Mucosa of gallbladder (tissue), 1 donor: ENCODE measurements around the gene FXYD6. TPM values are rescaled to one million over a fixed set of nuclear protein-coding genes. Genes with fewer than 3 reads are reported as not detected.
A peak's percentile ranks its signal among the peaks of the same experiment; 100 is the strongest.
"Not testable (repeated sequence)": the region's sequence is repeated elsewhere in the genome, so short reads cannot be mapped to it uniquely, and the experiment has no call there.

Source experiments
- DNase-seq: peaks from one replicate; pipeline ENCODE4 v3.0.0-alpha.2; 2020; ENCODE audit warnings: low spot score
- total RNA-seq: library from RNA; stranded (reverse); gene quantifications from one replicate; pipeline ENCODE4 v1.2.1, GENCODE V29; 2021
- donor health status: DM: no; HTN: no; CAD: no.

The FXYD6 gene
- total RNA-seq, 1 donor from 2014 or later: 185 TPM

DNA sequence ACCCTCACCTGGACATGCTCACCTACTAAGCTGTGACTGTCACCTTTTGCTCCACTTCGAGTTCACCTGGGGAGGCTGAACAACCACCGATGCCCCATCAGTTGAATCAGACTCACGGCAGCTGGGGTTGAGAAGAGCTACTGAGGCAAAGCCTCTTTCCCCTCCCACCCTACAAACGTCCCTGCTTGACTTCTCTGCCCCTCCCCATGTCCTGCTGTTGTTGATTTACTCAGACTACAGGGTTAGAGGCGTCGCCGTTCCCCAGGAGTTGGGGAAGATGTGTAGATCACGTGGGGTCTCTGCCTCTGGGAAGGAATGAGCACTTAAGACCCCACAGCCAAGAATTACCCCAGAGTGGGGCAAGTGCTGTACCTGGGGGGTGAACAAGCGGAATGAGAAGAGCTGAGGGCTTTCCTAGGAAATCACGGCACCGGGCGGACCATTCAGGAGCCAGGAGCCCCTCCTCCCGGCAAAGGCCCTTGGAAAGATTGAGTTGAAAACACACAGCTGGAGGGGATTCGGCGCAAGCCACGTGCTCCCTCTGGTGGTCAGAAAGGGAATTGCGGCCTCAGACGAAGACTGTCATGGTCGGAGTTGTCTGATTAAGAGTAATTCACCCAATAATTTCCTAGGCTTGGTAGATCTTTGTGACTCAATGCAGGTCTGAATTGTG is 59.0 kb downstream of the FXYD6 start:
- peak; percentile 92 for DNase-seq

DNA sequence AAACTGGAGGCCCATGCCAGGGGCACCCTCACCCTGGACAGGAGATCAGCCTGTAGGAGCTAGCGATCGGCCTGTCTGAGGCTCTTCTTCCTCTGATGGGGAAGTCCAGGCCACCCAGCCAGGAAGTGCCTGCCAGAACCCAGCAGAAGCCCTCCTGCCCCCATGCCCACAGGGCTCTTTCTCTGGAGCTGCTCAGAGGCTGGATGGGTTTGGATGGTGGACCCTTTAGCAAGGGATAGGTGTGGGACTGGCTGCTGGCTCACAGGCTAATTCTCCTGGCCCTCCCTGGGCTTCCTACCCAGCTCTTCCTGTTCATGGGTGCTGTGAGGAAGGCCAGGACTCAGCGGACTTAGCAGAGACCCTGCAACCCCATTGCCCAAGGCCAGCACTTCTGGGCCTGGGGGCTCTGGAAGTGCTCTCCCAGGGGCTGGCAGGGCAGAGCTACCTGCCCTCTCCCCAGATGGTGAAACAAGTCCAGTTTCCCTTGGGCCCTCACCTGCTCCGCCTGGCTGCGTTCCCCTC is 59.6 kb downstream of the FXYD6 start:
- no peak for DNase-seq

DNA sequence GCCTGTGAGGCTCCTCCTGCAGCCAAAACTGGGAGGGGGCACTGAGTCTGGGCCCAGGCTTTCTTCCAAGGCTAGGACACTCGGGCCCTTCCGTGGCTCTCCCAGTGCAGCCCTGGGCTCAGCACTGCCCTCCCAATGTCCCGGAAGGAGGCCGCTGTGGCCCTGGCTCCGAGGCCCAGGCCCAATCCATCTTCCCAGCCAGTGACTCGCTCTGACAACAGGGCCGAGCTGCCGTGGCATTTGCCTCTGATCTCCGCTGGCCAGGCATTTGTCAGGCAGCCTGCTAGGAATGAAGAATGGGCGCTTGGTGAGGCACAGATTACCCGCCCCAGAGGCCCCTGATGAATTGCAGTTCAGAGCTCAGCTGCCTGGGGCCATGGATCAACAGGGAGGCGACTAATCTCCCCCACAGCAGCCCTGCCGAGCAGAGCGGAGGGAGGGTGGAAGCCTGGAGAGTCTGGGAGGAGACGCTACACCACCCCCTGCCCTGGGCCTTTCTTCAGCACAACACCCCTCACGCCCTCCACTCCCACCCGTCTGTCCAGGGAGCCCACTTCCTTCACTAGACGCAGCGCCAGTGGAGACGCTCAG is 60.2 kb downstream of the FXYD6 start:
- no peak for DNase-seq

DNA sequence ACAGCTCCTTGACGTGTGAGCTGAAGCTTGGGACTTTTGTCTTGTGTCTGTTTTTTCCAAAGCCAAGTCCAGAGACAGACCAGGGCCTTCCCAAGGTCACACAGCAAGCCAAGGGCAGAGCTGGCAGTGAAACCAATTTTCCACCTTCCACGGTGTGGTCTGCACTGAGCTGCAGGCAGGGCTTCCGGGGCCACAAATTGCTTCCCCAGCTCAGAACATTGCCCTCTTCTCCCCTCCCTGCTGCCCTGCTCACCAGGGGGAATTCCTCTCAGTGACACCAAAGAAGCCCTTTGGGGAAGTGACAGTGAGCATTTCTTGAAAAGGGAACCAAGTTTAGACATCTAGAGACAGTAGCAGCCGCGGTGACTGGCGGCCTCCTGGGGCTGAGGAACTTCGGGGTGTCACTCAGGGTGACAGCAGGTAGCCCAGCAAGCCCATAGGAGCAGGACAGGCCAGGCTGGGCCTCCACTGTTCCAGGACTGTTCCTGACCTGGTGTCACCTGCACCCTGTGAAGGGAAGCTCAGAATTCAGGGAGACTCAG is 61.1 kb downstream of the FXYD6 start:
- no peak for DNase-seq

DNA sequence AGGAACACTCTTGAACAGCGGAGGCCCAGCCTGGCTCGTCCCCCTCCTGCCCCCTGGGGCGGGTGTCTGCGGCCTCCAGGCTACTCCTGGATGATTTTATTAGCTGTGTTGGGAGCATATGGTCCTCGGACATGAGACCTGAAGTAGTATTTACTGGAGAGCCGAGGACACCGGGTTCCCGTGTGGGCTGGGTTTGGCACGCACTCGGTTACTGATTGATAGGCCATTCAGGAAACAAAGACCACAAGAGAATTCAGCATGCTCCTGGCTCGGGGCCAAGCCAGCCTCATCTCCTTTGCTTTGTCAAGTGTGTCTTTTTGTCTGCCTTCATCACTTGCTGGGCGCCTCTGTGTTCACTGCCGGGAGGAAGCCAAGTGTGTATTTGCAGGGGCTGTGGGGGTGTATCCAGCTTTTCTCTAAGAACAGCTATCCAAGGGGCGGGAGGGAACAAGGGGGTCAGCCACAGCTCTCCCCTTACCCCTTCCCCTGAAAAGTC is 61.6 kb downstream of the FXYD6 start:
- DNase-seq: peak; percentile 94

DNA sequence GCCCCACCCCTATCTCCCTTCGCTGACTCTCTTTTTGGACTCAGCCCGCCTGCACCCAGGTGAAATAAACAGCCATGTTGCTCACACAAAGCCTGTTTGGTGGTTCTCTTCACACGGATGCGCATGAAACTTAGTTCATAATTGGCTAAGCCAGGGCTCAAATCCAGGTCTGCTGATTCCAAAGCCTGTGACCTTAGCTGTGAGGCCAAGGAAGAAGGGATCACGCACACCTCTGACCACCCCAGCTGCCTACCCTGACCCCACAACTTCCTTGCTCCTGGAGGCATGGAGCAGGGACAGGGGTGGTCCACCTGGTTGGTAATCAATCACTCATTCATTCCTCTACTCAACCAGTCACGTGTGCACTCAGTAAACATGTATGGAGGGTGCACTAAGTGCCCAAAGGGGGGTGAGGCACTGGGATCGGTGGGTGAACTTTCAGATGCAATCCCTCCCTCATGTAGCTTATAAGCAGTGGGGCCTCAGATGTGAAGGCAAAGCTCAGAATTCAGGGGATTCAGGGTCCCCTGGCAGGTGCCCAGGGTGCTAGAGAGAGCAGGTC is 62.2 kb downstream of the FXYD6 start:
- DNase-seq: peak; percentile 79

DNA sequence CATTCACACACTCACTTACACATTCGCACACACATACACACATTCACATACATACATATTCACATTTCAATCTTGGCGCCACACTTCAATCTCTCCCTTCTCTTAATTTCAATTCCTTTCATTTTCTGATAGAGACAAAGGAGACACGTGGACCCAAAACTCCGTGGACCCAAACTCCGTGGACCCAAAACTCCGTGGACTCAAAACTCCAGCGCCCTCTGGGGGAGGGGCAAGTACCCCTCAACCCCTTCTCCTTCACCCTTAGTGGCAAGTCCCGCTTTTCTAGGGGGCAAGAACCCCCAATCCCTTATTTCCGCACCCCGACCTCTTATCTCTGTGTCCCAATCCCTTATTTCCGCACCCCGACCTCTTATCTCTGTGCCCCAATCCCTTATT is 66.4 kb downstream of the FXYD6 start:
- not testable (repeated sequence) for DNase-seq

DNA sequence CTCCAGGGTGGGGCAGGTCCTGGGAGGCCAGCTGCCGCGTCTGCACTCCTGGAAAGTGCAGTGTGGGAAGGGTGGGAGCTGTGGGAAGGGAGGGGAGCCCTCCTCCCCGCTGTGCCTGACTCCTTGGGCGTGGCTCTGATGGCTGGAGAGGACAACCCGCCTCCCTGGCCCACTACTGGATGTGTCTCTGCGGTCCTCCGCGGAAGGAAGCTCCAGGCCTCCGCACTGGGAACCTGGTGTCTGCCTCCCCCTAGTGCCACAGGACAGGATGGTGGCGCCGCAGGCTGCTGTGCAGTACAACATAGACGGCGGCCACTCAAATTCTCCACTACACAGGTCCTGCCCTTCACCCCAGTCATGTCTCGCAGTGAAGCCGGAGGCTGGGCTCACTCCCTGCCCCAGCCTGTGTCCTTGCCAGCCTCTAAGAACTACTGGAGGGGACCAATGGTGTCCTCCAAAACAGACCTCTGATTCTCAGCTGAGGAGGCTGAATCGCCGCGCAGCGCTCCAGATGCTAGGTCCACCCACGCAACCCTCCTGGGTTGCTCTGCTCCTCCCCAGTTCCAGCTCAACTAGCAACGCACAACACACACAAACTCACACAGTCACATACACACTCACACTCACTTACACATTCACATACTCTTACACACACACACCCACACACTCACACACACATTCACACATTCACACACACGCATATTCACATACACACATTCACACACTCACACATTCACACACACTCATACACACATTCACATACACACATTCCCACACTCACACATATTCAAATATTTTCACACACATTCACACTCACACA is 67.0 kb downstream of the FXYD6 start:
- peak; percentile 63 for DNase-seq

DNA sequence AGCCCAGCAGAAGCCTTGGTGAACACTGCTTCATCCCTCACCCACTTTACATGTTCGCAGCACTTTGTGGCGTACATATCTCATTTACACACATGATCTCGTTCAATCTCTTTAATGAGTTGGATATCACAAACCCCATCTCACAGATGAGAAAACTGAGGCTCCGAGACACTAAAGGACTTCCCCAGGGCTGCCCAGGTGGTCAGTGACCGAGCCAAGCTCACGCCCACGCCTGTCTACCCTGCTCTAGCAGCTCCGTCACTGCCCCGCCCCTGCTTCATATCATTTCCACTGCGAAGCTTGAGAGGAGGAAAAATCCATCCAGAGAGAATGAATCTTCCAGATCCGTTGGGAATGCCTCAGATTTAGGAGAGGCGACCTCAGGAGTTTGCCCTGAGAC is 67.7 kb downstream of the FXYD6 start:
- no peak for DNase-seq

DNA sequence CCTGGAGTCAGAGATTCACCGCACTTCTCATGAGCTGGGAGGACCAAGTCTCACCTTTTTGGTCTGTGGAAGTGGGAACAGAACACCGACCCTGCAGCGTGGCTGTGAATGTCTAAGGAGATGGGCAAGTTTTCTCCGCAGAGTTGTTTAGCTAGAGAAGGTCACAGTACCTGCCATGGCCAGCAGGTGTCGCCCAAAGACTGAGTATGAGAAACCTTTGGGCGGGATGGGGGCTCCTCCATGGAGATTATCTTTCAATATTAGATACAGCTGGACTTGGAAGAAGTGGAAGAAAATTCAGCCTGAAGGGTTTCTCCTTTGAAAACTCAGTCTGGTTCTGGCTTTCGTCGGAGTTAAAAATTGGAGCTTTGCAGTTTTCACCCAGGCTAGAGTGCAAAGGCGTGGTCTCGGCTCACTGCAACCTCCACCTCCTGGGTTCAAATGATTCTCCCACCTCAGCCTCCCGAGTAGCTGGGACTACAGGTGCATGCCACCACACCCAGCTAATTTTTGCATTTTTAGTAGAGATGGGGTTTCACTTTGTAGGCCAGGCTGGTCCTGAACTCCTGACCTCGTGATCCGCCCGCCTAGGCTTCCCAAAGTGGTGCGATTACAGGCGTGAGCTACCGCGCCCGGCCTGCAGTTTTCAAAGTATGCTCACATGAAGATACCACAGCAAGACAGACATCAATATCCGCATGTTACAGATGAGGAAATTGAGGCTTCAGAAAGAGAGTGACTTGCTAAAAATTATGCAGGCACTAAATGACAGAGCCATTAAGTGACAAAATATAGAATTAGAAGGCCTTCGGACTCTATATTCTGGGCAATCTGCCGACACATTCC is 68.8 kb downstream of the FXYD6 start:
- DNase-seq: peak; percentile 84

DNA sequence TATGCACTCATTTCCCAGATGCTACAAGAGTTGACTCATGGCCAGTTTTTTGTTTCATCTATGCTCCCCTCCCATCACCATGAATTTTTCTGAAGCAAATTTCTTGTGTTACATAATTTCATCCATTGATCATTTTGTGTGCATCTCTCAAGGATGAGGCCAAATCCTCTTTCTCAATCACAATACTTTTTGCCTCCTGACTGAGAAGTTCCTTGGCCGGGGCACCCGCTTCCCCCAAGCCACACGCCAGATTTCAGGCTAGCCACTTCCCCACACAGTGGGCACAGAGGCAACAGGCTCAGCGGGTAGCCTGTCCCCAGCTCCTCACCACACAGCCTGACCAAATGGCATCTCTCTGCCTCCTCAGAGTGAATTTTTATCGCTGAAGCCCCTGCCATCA is 69.6 kb downstream of the FXYD6 start:
- no peak for DNase-seq

DNA sequence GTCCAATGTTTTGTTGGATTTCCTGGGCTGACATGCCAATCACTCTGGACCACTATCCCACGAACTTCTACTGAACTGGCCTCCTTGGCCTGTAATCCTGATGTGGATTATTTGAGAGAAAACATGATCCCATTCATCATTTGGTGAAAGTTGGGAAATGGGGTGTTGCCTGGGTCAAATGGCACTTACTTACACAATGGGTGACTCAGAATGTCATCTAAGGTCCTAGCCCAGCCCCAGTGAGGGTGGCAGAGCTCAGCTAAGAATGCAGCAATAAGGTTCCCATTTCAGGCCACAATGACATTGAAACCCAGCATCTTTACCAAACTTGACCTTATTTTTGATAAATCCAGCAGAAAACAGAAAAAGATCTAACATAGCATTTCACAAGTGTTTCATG is 71.4 kb downstream of the FXYD6 start:
- DNase-seq: no peak

DNA sequence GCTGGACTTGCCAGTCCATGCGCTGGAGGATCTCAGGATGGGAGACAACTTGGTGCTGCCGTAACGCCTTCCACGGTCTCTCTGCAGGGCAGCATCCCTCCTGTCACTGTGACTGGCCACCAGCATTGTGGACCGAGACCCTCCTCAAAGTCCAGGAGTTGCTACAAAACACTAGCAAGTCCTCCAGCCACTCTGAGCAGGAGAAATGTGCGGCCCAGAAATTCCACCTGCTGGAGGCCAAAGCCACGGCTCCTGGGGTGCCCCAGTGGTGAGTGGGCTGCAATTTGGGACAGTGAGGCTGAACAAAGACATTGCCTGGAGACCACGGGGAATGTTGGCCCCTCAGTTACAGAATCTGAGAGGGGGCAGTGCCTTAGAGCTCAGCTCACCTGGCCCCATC is 72.6 kb downstream of the FXYD6 start:
- no peak for DNase-seq

DNA sequence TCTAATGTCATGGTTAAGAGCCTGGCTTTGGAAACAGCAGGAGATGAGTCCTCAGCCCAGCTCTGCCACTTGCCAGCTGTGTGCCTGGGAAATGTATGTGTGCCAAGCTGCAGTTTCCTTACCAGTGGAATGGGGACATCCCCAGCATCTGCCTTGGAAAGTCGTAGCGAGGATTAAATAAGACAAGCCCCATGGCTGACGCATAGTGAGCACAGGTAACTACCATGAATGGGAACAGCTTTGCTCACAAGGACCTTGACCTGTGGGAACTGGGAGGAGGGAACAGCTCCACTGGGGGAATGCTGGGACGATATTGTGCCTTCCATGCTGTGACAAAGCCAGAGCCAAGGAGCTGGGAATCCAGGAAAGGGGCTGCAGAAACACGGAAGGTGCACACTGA is 76.8 kb downstream of the FXYD6 start:
- DNase-seq: no peak

DNA sequence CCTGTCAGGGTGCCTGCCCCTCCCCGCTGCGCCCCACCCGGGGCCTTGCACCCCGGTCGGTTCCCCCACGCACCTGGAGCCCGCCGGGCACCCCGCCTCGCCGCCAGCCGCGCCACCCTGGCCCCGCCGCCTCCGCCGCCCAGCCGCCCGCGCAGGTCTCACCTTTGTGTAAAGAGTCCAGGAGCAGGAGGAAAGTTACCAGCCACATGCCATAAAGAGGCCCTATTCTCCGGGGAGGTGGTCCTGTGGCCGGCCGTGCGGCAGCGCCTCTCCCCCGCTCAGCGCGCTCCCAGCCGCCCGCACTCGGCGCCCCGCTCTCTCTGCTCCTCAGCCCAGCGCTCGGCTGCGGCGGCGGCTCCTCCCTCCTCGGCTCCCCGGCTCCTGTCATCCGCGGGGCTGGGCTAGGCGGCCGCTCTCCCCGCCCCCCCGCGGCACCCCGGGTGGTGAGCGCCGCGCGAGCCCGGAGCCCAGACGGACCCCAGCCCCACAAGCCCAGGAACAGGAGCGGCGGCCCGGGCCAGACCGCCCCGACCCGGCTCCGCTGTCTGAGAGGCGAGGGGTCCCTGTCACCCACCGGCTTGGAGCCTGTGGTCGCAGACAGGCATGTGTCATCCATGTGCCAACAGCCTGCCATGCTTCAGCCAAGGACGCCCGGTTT is 79.5 kb downstream of the FXYD6 start, which contains the start of gene DSCAML1:
TSS of gene DSCAML1 (minus strand) at position 345 of the 658 bp plus-strand sequence. CDS start at position 208, 137 bp downstream.
- no peak for DNase-seq

DNA sequence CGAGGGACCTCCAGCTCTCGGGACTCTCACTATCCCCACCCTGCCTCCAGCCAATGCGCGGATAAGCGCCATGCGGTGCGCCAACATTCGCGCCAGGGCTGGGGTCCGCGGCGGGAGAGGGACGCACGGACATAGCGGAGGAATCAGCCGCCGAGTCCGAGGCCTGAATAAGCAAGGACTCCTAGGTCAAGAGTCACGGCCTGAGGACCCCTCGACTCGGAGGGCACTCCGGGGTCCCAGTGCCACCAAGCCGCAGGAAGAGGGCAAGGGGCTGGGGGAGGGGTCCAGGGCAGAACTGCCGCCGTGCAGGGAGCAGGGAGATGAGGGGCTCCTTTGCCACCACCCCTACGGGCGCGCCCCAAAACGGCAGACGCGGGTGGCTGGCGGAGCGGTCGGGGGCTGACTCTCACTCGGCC is 80.0 kb downstream of the FXYD6 start:
- DNase-seq: no peak

DNA sequence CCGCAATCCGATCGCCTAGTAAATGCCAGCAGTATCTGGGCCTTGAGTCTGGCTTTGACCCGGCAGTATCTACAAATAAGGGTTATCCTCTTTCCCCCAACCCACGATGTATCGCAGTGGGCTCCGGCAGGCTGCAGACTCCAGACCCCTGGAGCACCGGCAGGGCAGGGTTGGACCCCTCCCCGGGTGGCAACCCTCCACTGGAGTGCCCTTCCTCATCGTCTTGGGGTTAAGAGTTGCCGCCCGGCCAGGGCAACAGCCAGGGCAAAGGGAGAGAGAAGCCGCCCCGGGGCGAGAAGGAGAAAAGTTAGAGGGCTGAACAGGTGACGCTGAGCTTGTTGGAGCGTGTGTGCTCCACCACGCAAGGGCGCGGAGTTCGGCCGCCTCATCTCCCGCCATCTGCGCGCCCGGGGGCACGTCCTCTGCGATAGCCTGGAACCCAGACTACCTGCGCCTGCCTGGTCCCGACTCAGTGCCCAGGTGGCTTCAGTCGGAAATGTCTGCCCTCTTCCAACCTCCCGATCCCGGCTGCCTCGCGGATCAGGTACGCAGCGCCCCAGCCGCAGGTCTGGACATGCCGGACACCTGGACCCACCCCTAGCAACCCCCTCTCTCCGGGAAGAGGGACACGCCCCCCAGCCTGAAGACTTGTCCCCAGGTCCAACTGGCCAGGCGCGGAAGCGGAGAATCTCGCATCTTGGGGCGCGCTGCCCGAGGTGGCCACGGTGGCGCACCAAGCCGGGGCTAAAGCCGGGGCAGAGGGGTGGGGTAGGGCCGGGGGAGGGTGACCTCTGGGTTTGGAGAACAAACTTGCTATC is 80.6 kb downstream of the FXYD6 start:
- no peak for DNase-seq

DNA sequence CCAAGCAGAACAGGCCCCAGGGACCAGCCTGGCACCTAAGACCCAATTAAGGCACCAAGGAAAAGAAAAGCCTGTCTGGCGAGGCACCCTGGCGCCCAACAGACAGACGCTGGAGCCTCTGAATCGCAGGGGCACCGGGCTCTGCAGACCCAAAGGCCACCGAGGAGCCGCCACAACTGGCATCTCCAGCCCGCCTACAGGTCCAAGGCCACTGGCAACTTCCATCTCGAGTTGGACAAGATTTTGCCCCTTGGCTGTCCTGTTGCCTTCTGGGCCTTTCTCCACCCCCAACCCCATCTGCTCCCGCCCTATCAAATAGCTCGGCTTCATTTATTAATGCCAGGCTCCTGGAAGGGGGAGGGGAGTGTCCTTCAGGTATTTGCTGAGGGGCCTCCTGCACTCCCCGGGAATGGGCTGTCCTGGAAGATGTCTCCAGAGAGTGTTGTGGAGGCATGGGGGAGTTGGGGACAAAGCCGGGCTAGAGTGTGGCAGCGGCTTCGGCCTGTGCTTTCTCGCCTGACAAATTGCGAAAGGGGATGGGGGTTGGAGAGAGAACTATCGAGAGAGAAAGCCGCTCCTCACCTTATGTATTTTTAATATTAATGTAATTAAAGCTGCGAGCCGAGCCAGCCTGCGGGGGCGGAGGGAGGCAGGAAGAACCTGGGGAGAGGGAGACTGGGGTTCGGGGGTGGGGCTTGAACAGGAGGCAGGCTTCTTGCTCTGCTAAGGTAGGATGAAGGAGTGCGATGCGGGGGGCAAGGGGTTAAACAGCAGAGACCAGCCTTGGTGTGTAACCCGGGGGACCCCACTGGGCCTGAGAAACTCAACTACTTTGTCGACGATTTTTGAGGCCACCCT is 81.5 kb downstream of the FXYD6 start:
- DNase-seq: no peak
